Panc1 (cell line): ENCODE results near the gene OPA1. TPM values are rescaled to one million over a fixed set of nuclear protein-coding genes. Genes with fewer than 3 reads are reported as not detected.

Experiments used
- ATAC-seq: fragments of 200-7000 bp; cut with Tn5 transposase; 2 replicates; pipeline ENCODE4 v1.9.1; 2020; ENCODE audit warnings: mild to moderate bottlenecking, moderate library complexity
- BruUV-seq: library from RNA; stranded (reverse); fragments of 400-500 nt; replicated peaks from 2 replicates; lab custom pipeline; 2021; lab: Mats Ljungman, UMichigan
- CTCF ChIA-PET: fragments of 300-600 bp; sonication (Branson Sonifier 250); formaldehyde crosslinking; loops from one replicate; lab custom pipeline; 2022; ENCODE audit warnings: antibody characterized with exemption; lab: Charles Lee
- POLR2A ChIA-PET: fragments of 300-600 bp; sonication (Branson Sonifier 250); formaldehyde crosslinking; loops from one replicate; lab custom pipeline; 2022; ENCODE audit warnings: antibody characterized with exemption; lab: Charles Lee
- DNase-seq: peaks from one replicate; pipeline ENCODE4 v3.0.0-alpha.2; 2010; ENCODE audit warnings: low read depth, low spot score
- H3K27ac ChIP-seq: 2 replicates; pipeline ENCODE4 v1.5.1; 2011; ENCODE audit warnings: mild to moderate bottlenecking, low read length, inconsistent platforms
- H3K27me3 ChIP-seq: fragments of 200-500 bp; sonication (Bioruptor generic); 2 replicates; pipeline ENCODE4 v1.6.0; 2014; ENCODE audit warnings: low read length, inconsistent platforms; ENCODE audit not compliant: control insufficient read depth, insufficient read depth
- H3K36me3 ChIP-seq: fragments of 200-500 bp; sonication (Bioruptor generic); 2 replicates; pipeline ENCODE4 v1.5.1; 2014; ENCODE audit warnings: inconsistent platforms, mild to moderate bottlenecking, low read length, moderate library complexity; ENCODE audit not compliant: control insufficient read depth, insufficient read depth
- H3K4me1 ChIP-seq: 2 replicates; pipeline ENCODE4 v1.5.1; 2011; ENCODE audit warnings: inconsistent platforms, mild to moderate bottlenecking, low read length, moderate library complexity; ENCODE audit not compliant: control insufficient read depth, insufficient read depth
- H3K4me3 ChIP-seq, 2 experiments: 2 replicates each; pipeline ENCODE4 v1.5.1; 2011 to 2012; ENCODE audit warnings: low read depth in 2 of 2, low read length in 2 of 2, mild to moderate bottlenecking in 2 of 2, inconsistent platforms in 1 of 2, moderate library complexity in 1 of 2
- H3K9me3 ChIP-seq: fragments of 200-500 bp; sonication (Bioruptor generic); 2 replicates; pipeline ENCODE4 v1.5.1; 2014; ENCODE audit warnings: low read depth, mild to moderate bottlenecking, inconsistent platforms, low read length, moderate library complexity; ENCODE audit not compliant: control insufficient read depth, insufficient read depth
- CTCF ChIP-seq: fragments of 450-650 bp; IDR thresholded peaks from 2 replicates; pipeline ENCODE4 v1.5.1; 2017; ENCODE audit warnings: mild to moderate bottlenecking
- POLR2AphosphoS5 ChIP-seq: IDR thresholded peaks from 2 replicates; pipeline ENCODE4 v1.6.1; 2012; ENCODE audit warnings: mild to moderate bottlenecking, low read depth, low read length, moderate library complexity
- REST ChIP-seq, 2 experiments: IDR thresholded peaks; 2 replicates each; pipeline ENCODE4 v1.6.1; 2011 to 2012; ENCODE audit warnings: low read depth in 2 of 2, control low read depth in 1 of 2, low read length in 1 of 2, mild to moderate bottlenecking in 1 of 2, moderate library complexity in 1 of 2; ENCODE audit not compliant: insufficient read depth in 1 of 2
- SIN3A ChIP-seq: IDR thresholded peaks from 2 replicates; pipeline ENCODE4 v1.6.1; 2012; ENCODE audit warnings: low read depth, mild to moderate bottlenecking, low read length, moderate library complexity, borderline replicate concordance; ENCODE audit not compliant: insufficient read depth
- TCF7L2 ChIP-seq: IDR thresholded peaks from 2 replicates; pipeline ENCODE4 v1.6.1; 2011; ENCODE audit warnings: mild to moderate bottlenecking, low read depth, low read length, inconsistent platforms
- in situ Hi-C: cut with HindIII; loops from 2 replicates; pipeline ENCODE4 v1.10.0; 2016; ENCODE audit warnings: low sequenced_read_pairs, low pct_unique_long_range_greater_than_20kb
- intact Hi-C: fragments of 100-400 bp; cut with micrococcal nuclease; formaldehyde crosslinking; loops from one replicate; pipeline ENCODE4 v1.10.0; 2022; ENCODE audit not compliant: unreplicated experiment
- total RNA-seq: library from RNA; stranded (reverse); gene quantifications from one replicate; pipeline ENCODE4 v1.2.1, GENCODE V29; 2021; ENCODE audit not compliant: unreplicated experiment

OPA1 gene
- total RNA-seq, 1 experiment from 2014 or later, result 109 TPM

GRCh38 chr3:193743702-193744047, 150.7 kb downstream of the OPA1 start:
- H3K4me1 ChIP-seq, result no peaks in the 10 kb centered on the region
- no peaks in the 10 kb centered on the region for H3K27me3 ChIP-seq
- no peaks in the 10 kb centered on the region for H3K36me3 ChIP-seq
- H3K27ac ChIP-seq, result no peak overlapping the region
- intact Hi-C loops (no loop called here), in situ Hi-C loops (no loop called here)
- CTCF ChIA-PET, result no interaction called here
- POLR2A ChIA-PET, result no interaction called here
- no peaks in the 10 kb centered on the region for H3K9me3 ChIP-seq
- DNase-seq (no peak), ATAC-seq (no peak)
- BruUV-seq, result no TSS peak
- no peak overlapping the region for H3K4me3 ChIP-seq
- no peak for TF ChIP-seq TCF7L2
- TF ChIP-seq CTCF, result no peak
- no peak for TF ChIP-seq POLR2AphosphoS5
- TF ChIP-seq SIN3A, result no peak
- no peak for TF ChIP-seq REST (IDR thresholded peaks at IDR 0.05; ENCODE audit: insufficient read depth in 1 of 2, low read depth in 2 of 2, low read length in 1 of 2)

GRCh38 chr3:193744048-193744821, 151.2 kb downstream of the OPA1 start:
- intact Hi-C loops, result no loop called here
- no peaks in the 10 kb centered on the region for H3K4me1 ChIP-seq
- H3K36me3 ChIP-seq, result no peaks in the 10 kb centered on the region
- CTCF ChIA-PET, result no interaction called here
- H3K9me3 ChIP-seq, result no peaks in the 10 kb centered on the region
- H3K27me3 ChIP-seq, result no peaks in the 10 kb centered on the region
- in situ Hi-C loops, result no loop called here
- no peak overlapping the region for H3K4me3 ChIP-seq
- ATAC-seq (no peak), DNase-seq (no peak)
- POLR2A ChIA-PET, result no interaction called here
- TF ChIP-seq TCF7L2 (no peak), CTCF (no peak), POLR2AphosphoS5 (no peak), REST (IDR thresholded peaks at IDR 0.05; ENCODE audit: insufficient read depth in 1 of 2, low read depth in 2 of 2, low read length in 1 of 2) (no peak), SIN3A (no peak)
- H3K27ac ChIP-seq, result no peak overlapping the region
- BruUV-seq, result no TSS peak
